ENCODE measurements around the gene CERK. TPM values are rescaled to one million over a fixed set of nuclear protein-coding genes. Genes with fewer than 3 reads are reported as not detected.
A peak's percentile ranks its signal among the peaks of the same experiment; 100 is the strongest.

CERK gene
- total and polyA plus RNA-seq, 2 of the 13 experiments (the other 11 are each of a cell fraction or from before 2014, with no cell fraction given) = 40.3 to 41.9 TPM

GRCh38 chr22:46762238-46763050, 24.4 kb upstream of the CERK start, which contains the start of gene TBC1D22A (continued):
- TF ChIP-seq PITX1 (CRISPR knock-in tag; IDR thresholded peaks at IDR 0.05) = peak; percentile 68; the same call in 1 of the 2 replicates
- peak; percentile 71 for TF ChIP-seq ZNF124 (CRISPR knock-in tag; IDR thresholded peaks at IDR 0.05)
- TF ChIP-seq ZSCAN5A (CRISPR knock-in tag; IDR thresholded peaks at IDR 0.05; ENCODE audit: borderline replicate concordance) = no peak; the same call in 1 of the 2 replicates
- TF ChIP-seq ZGPAT (CRISPR knock-in tag; IDR thresholded peaks at IDR 0.05) = peak; percentile 89
- peak; percentile 91 for TF ChIP-seq YEATS4 (CRISPR knock-in tag; IDR thresholded peaks at IDR 0.05; ENCODE audit: borderline replicate concordance)
- TF ChIP-seq HNF4G (IDR thresholded peaks at IDR 0.05; ENCODE audit: borderline replicate concordance, low read depth, low read length) = peak; percentile 6; the same call in 1 of the 2 replicates
- no peak; the same call in 1 of the 2 replicates for TF ChIP-seq HNF4G (CRISPR knock-in tag; IDR thresholded peaks at IDR 0.05; ENCODE audit: borderline replicate concordance, low read depth)
- no peak for TF ChIP-seq PAWR (CRISPR knock-in tag; IDR thresholded peaks at IDR 0.05; ENCODE audit: borderline replicate concordance)
- TF ChIP-seq ZFP36L2 (CRISPR knock-in tag; IDR thresholded peaks at IDR 0.05) = peak; percentile 80; the same call in 1 of the 2 replicates
- TF ChIP-seq HES4 (CRISPR knock-in tag; IDR thresholded peaks at IDR 0.05; ENCODE audit: borderline replicate concordance) = peak; percentile 18; the same call in 1 of the 2 replicates
- 0 out of 2 replicates have a peak, but pooled peaks have one; percentile 35 for TF ChIP-seq E2F2 (CRISPR knock-in tag; IDR thresholded peaks at IDR 0.05; ENCODE audit: borderline replicate concordance)
- TF ChIP-seq NFE2L1 (CRISPR knock-in tag; IDR thresholded peaks at IDR 0.05; ENCODE audit: borderline replicate concordance) = peak; percentile 81; the same call in 1 of the 2 replicates
- TF ChIP-seq ATF7-NPFF (CRISPR knock-in tag; IDR thresholded peaks at IDR 0.05; ENCODE audit: low read depth) = peak; percentile 70
- peak; percentile 74 for TF ChIP-seq FOXA3 (CRISPR knock-in tag; IDR thresholded peaks at IDR 0.05)
- TF ChIP-seq ZNF83 (CRISPR knock-in tag; IDR thresholded peaks at IDR 0.05; ENCODE audit: borderline replicate concordance) = no peak
- TF ChIP-seq ZKSCAN8 (CRISPR knock-in tag; IDR thresholded peaks at IDR 0.05; ENCODE audit: borderline replicate concordance) = peak; percentile 31; the same call in 1 of the 2 replicates
- TF ChIP-seq SNRNP70 (IDR thresholded peaks at IDR 0.05; ENCODE audit: low read depth, low read length) = no peak
- TF ChIP-seq LRRFIP1 (CRISPR knock-in tag; conservative IDR thresholded peaks at IDR 0.05) = no peak
- TF ChIP-seq SOX5 (CRISPR knock-in tag; IDR thresholded peaks at IDR 0.05; ENCODE audit: borderline replicate concordance) = peak; percentile 46
- TF ChIP-seq ZNF597 (CRISPR knock-in tag; IDR thresholded peaks at IDR 0.05) = no peak
- TF ChIP-seq FOSL1 (CRISPR knock-in tag; IDR thresholded peaks at IDR 0.05; ENCODE audit: borderline replicate concordance) = no peak

All from HepG2 (cell line).